Stimulated activated CD4-positive, alpha-beta T cell treated with anti-CD3 and anti-CD28 coated beads, Interleukin-4, amount 100 ng/mL, for 4 hours (primary cell): Measurements from ENCODE around the gene CDCP1.
A peak's percentile ranks its signal among the peaks of the same experiment; 100 is the strongest.

Experiments used
- DNase-seq, 2 experiments: peaks; one replicate each; pipeline ENCODE4 v3.0.0-alpha.2; 2020

CDCP1 gene

DNA sequence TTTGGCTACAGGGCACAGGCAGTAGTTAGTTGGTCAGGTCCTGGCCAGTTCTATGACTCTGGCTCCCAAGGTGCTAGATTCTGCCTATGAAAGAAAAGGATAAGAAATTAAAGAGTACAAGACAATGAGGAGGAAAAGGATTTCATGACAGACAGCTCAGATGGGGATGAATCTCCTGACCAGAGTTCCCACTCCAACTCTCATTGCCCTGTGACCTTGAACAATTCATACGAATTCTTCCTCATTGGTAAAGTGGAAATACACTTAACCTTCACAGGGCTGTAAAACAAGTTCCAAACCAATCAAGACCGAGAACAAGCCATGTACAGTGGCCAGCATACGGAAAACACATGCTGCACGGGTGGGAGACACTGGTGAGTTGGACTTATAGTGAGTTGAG is 96.4 kb downstream of the CDCP1 start:
- DNase-seq = no peak

DNA sequence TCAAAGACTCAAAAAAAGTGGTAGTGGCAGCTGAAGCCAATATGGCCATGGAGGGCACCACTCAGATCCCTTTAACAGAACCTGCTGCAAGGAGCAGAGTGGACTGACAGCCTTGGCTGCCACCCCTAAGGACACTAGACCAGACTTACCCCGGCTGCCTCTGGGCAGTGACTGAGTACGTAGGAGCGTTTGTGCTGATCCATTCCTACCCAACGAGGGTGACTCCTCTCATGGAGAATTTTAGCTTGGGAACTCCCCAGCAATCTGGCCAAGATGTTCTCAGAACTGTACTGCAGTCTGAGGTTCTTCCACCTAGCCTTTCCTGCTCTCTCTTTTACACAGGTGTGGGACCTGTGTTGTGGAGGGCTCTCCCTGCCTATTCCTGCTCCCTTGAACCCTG is 97.9 kb downstream of the CDCP1 start:
- DNase-seq = no peak

DNA sequence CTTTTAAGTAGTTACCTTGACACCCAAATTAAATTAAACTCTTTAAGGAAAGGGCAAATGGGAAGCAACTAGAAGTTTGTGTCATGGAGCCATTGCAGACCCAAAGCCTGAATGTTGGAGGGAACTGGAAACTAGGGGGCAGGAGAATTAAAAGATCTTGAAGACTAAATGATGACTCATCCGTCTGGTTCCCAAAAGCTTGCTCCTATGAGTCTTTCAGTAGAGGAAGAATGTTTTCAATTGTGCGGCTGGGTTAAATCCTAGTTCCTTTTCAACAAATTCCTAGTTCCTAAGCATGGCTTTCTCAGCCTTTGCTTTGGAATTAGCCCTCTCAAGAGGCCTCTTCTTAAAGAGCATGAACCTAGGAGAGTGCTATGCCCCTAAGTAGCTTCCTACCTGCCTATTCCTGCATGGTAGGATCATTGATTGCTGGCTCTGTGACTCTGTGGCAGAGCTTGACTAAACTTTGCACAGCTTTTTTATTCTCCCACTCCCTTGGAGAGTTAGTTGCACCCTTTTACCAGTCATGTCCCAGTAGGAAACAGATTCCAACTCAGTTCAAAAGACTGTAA is 102.4 kb downstream of the CDCP1 start:
- DNase-seq = no peak

- no peak for DNase-seq
These were observed 104.0 kb downstream of the CDCP1 start for GRCh38 chr3:45042162-45042561.

- DNase-seq = no peak
These were observed 104.5 kb downstream of the CDCP1 start for GRCh38 chr3:45041666-45042065.

DNA sequence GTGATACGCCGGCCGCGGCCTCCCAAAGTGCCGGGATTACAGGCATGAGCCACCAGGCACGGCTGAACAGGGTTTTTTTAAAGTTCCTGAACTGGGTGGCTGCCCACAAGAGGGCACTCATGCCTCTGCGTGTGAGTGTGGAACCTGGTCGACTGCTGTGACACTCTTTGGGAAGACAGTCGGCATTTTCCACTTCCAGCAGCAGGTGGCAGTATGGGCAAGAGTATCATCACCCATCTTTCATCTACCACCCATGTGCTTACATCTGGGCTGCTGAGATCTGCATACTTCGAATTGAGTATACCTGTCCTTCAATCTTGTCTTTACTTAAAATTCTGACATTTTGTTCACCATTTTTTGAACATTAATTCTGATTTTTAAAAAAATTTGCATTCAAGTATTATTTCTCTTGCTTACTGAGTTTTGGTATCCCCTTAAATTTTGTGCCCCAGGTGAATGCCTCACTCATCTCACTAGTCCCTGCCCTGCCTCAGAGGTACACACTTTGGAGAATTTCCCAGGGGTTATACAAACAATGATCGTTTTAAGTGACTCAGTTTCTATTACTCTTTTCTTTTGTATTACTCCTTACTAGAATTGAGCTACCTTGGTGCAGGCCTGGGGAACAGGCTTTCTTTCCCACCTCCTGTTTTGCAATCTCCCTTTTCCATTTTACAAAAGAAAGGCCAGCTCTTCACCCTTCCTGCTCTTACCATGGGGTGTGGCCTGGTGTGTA is 108.3 kb downstream of the CDCP1 start:
- DNase-seq = peak; percentile 83 to 90

DNA sequence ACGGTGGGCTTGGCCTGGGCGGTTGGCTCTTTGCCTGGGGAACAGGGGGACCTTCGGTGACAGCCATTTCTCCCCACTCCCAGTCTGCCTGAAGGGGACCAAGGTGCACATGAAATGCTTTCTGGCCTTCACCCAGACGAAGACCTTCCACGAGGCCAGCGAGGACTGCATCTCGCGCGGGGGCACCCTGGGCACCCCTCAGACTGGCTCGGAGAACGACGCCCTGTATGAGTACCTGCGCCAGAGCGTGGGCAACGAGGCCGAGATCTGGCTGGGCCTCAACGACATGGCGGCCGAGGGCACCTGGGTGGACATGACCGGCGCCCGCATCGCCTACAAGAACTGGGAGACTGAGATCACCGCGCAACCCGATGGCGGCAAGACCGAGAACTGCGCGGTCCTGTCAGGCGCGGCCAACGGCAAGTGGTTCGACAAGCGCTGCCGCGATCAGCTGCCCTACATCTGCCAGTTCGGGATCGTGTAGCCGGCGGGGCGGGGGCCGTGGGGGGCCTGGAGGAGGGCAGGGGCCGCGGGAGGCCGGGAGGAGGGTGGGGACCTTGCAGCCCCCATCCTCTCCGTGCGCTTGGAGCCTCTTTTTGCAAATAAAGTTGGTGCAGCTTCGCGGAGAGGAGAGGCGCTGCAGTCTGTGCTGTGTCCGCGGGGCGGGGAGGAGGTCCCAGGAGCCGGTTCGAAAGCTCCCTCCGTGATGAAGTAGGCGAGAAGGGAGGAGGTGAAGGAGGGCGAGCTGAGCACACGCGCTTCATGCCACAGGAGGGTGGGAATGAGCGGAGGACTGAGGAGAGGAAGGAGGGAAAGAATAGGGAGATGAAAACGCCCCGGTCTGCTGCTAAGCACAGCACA is 110.5 kb downstream of the CDCP1 start:
- DNase-seq = peak in 1 of 2 experiments; percentile 12

DNA sequence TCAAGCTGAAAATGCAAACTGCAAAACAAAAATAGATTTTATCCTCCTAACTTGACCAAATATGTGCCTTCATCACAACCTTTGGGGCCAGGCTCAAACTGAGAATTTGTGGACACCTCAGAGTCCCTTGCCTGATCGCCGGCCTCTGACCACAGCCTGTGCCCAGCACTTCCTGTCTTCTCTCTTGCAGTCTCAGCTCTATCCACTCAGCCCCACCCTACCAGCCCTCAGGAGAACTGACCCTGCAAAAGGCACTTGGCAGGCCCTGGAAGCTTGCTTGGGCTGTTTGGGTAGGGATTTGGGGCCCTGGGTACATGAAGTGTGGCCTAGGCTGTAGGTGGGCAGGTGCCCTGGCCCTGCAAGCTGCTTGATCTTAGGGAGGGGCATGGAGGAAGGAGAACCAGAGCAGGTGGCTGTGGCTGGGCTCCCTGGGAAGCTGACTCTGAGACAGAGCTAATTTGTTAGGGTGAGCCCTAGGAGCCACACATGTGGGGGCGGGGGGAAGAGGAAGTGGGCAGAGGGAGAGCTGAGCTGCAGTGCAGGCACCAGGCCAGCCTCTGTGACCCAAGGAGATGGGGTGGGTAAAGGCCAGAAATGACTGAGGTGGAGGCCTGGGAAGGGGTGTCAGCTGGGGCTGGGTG is 111.4 kb downstream of the CDCP1 start:
- peak in 1 of 2 experiments; percentile 25 for DNase-seq

DNA sequence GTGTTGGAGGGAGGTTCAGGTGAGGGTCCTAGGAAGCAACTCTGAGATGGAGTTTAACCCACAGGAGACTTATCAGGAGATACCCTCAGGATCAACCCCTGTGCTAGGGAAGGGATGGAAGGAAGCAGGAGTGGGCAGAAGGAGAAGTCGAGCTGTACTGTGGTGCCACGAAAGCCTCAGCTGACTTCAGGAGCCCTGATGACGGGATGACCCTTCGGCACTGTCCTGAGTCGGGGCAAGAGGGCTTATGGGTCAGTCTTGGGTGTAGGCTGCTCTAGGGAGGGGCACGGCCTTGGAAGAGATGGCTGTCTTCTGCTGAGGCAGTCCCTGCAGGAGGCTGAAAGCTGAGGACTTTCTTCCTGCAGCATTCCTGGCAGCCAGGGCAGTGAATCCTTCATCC is 112.4 kb downstream of the CDCP1 start:
- DNase-seq = no peak
